CD14-positive monocyte (primary cell): ENCODE results near the gene ACADS. TPM values are rescaled to one million over a fixed set of nuclear protein-coding genes. Genes with fewer than 3 reads are reported as not detected.

ENCODE experiments used
- DNase-seq, 3 donors: peaks; one replicate each; pipeline ENCODE4 v3.0.0-alpha.2; 2011 to 2022
- H2AFZ ChIP-seq: 2 replicates; pipeline ENCODE4 v1.6.0; 2012; ENCODE audit warnings: mild to moderate bottlenecking, low read depth, low read length, inconsistent platforms; ENCODE audit not compliant: insufficient read depth, poor library complexity, severe bottlenecking
- H3K27ac ChIP-seq, 2 donors: 1 replicate in 1 of 2; 2 replicates in 1 of 2; pipeline ENCODE4 v1.5.1; 2012 to 2013; ENCODE audit warnings: low read length in 2 of 2, control low read depth in 1 of 2, inconsistent platforms in 1 of 2, low read depth in 1 of 2, mild to moderate bottlenecking in 1 of 2
- H3K27me3 ChIP-seq, 2 donors: one replicate each; pipeline versions ENCODE4 v1.6.0 to v1.6.1; 2011 to 2013; ENCODE audit warnings: low read length in 2 of 2; ENCODE audit not compliant: control insufficient read depth in 2 of 2, insufficient read depth in 2 of 2
- H3K36me3 ChIP-seq, 2 donors: replicated peaks in 1 of 2; 1 replicate in 1 of 2; 2 replicates in 1 of 2; pipeline versions ENCODE4 v1.5.1 to v1.6.1; 2012 to 2013; ENCODE audit warnings: low read length in 2 of 2, control low read depth in 1 of 2, inconsistent platforms in 1 of 2, mild to moderate bottlenecking in 1 of 2; ENCODE audit not compliant: insufficient read depth in 2 of 2, control insufficient read depth in 1 of 2
- H3K4me1 ChIP-seq, 2 donors: 1 replicate in 1 of 2; 2 replicates in 1 of 2; pipeline versions ENCODE4 v1.5.1 to v1.6.1; 2012 to 2013; ENCODE audit warnings: low read length in 2 of 2, control low read depth in 1 of 2, inconsistent platforms in 1 of 2, mild to moderate bottlenecking in 1 of 2, moderate library complexity in 1 of 2; ENCODE audit not compliant: insufficient read depth in 2 of 2, control insufficient read depth in 1 of 2
- H3K4me2 ChIP-seq: replicated peaks from 2 replicates; pipeline ENCODE3; 2012; ENCODE audit warnings: low read length, moderate library complexity, mild to moderate bottlenecking; ENCODE audit not compliant: poor library complexity, severe bottlenecking; ENCODE audit errors: extremely low read depth
- H3K4me3 ChIP-seq, 3 experiments: fragments of 200-600 bp in 1 of 3; sonication (generic) in 1 of 3; replicated peaks in 1 of 3; 1 replicate in 2 of 3; 2 replicates in 1 of 3; pipeline ENCODE4 v1.5.1; 2011 to 2013; ENCODE audit warnings: low read length in 3 of 3, mild to moderate bottlenecking in 3 of 3, control low read depth in 2 of 3, low read depth in 2 of 3, inconsistent platforms in 1 of 3, moderate library complexity in 1 of 3
- H3K79me2 ChIP-seq: 2 replicates; pipeline ENCODE4 v1.6.0; 2012; ENCODE audit warnings: mild to moderate bottlenecking, control low read depth, inconsistent platforms, low read length, moderate library complexity; ENCODE audit not compliant: insufficient read depth
- H3K9ac ChIP-seq: 2 replicates; pipeline ENCODE4 v1.6.0; 2017; ENCODE audit warnings: low read length, mild to moderate bottlenecking; ENCODE audit not compliant: insufficient read depth, poor library complexity, severe bottlenecking
- H3K9me3 ChIP-seq, 2 donors: replicated peaks in 1 of 2; 1 replicate in 1 of 2; 2 replicates in 1 of 2; pipeline versions ENCODE4 v1.5.1 to v1.6.1; 2012 to 2013; ENCODE audit warnings: low read length in 2 of 2, control low read depth in 1 of 2; ENCODE audit not compliant: control insufficient read depth in 1 of 2, insufficient read depth in 1 of 2
- H4K20me1 ChIP-seq: 2 replicates; pipeline ENCODE4 v1.6.0; 2012; ENCODE audit warnings: mild to moderate bottlenecking, low read length, control low read depth, moderate library complexity; ENCODE audit not compliant: insufficient read depth
- H3K27ac Mint-ChIP-seq, 7 donors: one replicate each; pipeline ENCODE4 v1.8.0; 2020; ENCODE audit warnings: mild to moderate bottlenecking in 7 of 7, mixed read lengths in 7 of 7, moderate library complexity in 6 of 7, inconsistent platforms in 2 of 7
- H3K27me3 Mint-ChIP-seq, 3 donors: one replicate each; pipeline ENCODE4 v1.8.0; 2021 to 2022; ENCODE audit warnings: low read depth in 3 of 3, mild to moderate bottlenecking in 3 of 3, mixed read lengths in 3 of 3, moderate library complexity in 3 of 3, inconsistent platforms in 1 of 3
- H3K36me3 Mint-ChIP-seq, 2 donors: one replicate each; pipeline ENCODE4 v1.8.0; 2020; ENCODE audit warnings: mixed read lengths in 2 of 2, inconsistent platforms in 1 of 2, mild to moderate bottlenecking in 1 of 2
- H3K4me1 Mint-ChIP-seq: one replicate; pipeline ENCODE4 v1.8.0; 2020; ENCODE audit warnings: mild to moderate bottlenecking, mixed read lengths
- H3K4me3 Mint-ChIP-seq, 2 donors: one replicate each; pipeline ENCODE4 v1.8.0; 2020; ENCODE audit warnings: mild to moderate bottlenecking in 2 of 2, mixed read lengths in 2 of 2, moderate library complexity in 1 of 2
- H3K9me3 Mint-ChIP-seq, 7 donors: one replicate each; pipeline ENCODE4 v1.8.0; 2020 to 2022; ENCODE audit warnings: mixed read lengths in 7 of 7, mild to moderate bottlenecking in 6 of 7, moderate library complexity in 6 of 7, inconsistent platforms in 2 of 7
- CTCF ChIP-seq: fragments of 200-600 bp; IDR thresholded peaks from one replicate; pipeline ENCODE4 v1.8.0; 2022; ENCODE audit warnings: antibody characterized with exemption, mild to moderate bottlenecking
- WGBS: methylation state at CpG from one replicate; pipeline ENCODE4 v1.1.5; 2013; ENCODE audit warnings: missing lambda C conversion rate; ENCODE audit not compliant: insufficient coverage; 5-methylcytosine and 5-hydroxymethylcytosine counted together
- intact Hi-C, 2 donors: fragments of 100-400 bp; cut with micrococcal nuclease; formaldehyde crosslinking; loops; one replicate each; pipeline versions ENCODE4 v1.15.0 to v1.15.1; 2023
- polyA plus RNA-seq, 3 donors: library from polyadenylated mRNA; depleted of rRNA in 1 of 3; unstranded in 2 of 3; stranded (reverse) in 1 of 3; fragments of 300-500 nt in 2 of 3; fragments of >200 nt in 1 of 3; fragmentation: Illumina TruSeq in 2 of 3; gene quantifications; 1 replicate in 2 of 3; 2 replicates in 1 of 3; pipeline ENCODE4 v1.2.3, GENCODE V29; 2012 to 2021

ACADS gene
- polyA plus RNA-seq, 3 donors = 9.2 to 25.1 (median 18.2) TPM

GRCh38 chr12:120690083-120690450 is 35.6 kb upstream of the ACADS start:
- peaks cover 63% of the 10 kb centered on the region for H4K20me1 ChIP-seq
- no CpG with 5 or more reads among the region's 2 CpGs for WGBS
- peaks cover 18 to 27% of the 10 kb centered on the region in 2 donors for H3K36me3 ChIP-seq
- peaks cover 80% of the 10 kb centered on the region for H3K79me2 ChIP-seq
- Mint-ChIP-seq H3K27me3 (peaks cover 0 to 3% (median 0%) of the 10 kb centered on the region in 3 donors), H3K36me3 (peaks cover 24 to 37% of the 10 kb centered on the region in 2 donors), H3K27ac (no peak overlapping the region), H3K9me3 (no peaks in the 10 kb centered on the region), H3K4me3 (no peak overlapping the region), H3K4me1 (peaks cover 52% of the 10 kb centered on the region)
- DNase-seq = no peak
- no peak overlapping the region for H3K27ac ChIP-seq
- no peak overlapping the region for H3K9ac ChIP-seq
- H3K4me3 ChIP-seq = no peak overlapping the region
- no peak for TF ChIP-seq CTCF
- no peak overlapping the region for H2AFZ ChIP-seq
- H3K4me2 ChIP-seq = no peak overlapping the region
- H3K4me1 ChIP-seq = peaks cover 36 to 46% of the 10 kb centered on the region in 2 donors
- intact Hi-C loops = no loop called here
- H3K27me3 ChIP-seq = no peaks in the 10 kb centered on the region
- no peaks in the 10 kb centered on the region for H3K9me3 ChIP-seq

GRCh38 chr12:120690978-120691377 is 34.6 kb upstream of the ACADS start:
- Histone ChIP-seq H3K4me1 (peaks cover 27 to 37% of the 10 kb centered on the region in 2 donors), H3K9me3 (no peaks in the 10 kb centered on the region), H3K4me2 (no peak overlapping the region), H3K27me3 (no peaks in the 10 kb centered on the region), H4K20me1 (peaks cover 63% of the 10 kb centered on the region), H3K36me3 (peaks cover 27 to 36% of the 10 kb centered on the region in 2 donors), H2AFZ (no peak overlapping the region), H3K27ac (peak overlapping the region in 1 of 2 donors; percentile 40), H3K79me2 (peaks cover 81% of the 10 kb centered on the region), H3K9ac (no peak overlapping the region), H3K4me3 (no peak overlapping the region)
- H3K4me3 Mint-ChIP-seq = no peak overlapping the region
- no CpG with 5 or more reads among the region's 3 CpGs for WGBS
- H3K4me1 Mint-ChIP-seq = peaks cover 43% of the 10 kb centered on the region
- no peaks in the 10 kb centered on the region for H3K9me3 Mint-ChIP-seq
- no peak for DNase-seq
- H3K36me3 Mint-ChIP-seq = peaks cover 32 to 46% of the 10 kb centered on the region in 2 donors
- peaks cover 0 to 2% (median 0%) of the 10 kb centered on the region in 3 donors for H3K27me3 Mint-ChIP-seq
- H3K27ac Mint-ChIP-seq = peak overlapping the region in 2 of 7 donors; percentile 36 to 45
- intact Hi-C loops = no loop called here
- no peak for TF ChIP-seq CTCF
